HL-60 (cell line): ENCODE results near the gene HIPK2.

Source experiments
- DNase-seq, 2 experiments: peaks; one replicate each; pipeline ENCODE4 v3.0.0-alpha.2; 2010 to 2020; ENCODE audit warnings: low read depth in 1 of 2, low spot score in 1 of 2
- H3K27ac ChIP-seq: fragments of 250-450 bp; sonication (Bioruptor Pico); replicated peaks from 2 replicates; pipeline ENCODE4 v1.5.1; 2020; ENCODE audit warnings: mild to moderate bottlenecking, moderate library complexity
- H3K27me3 ChIP-seq: fragments of 250-450 bp; sonication (Bioruptor Pico); 2 replicates; pipeline ENCODE4 v1.5.1; 2021; ENCODE audit warnings: mild to moderate bottlenecking, moderate library complexity; ENCODE audit not compliant: insufficient read depth, poor library complexity, severe bottlenecking
- H3K4me3 ChIP-seq: replicated peaks from 2 replicates; pipeline ENCODE4 v1.5.1; 2011; ENCODE audit warnings: mild to moderate bottlenecking, control low read depth, low read length; ENCODE audit not compliant: insufficient read depth
- CTCF ChIP-seq: IDR thresholded peaks from one replicate; pipeline ENCODE4 v1.5.1; 2011; ENCODE audit warnings: low read length, control low read depth, inconsistent platforms; ENCODE audit not compliant: insufficient read depth
- GABPA ChIP-seq: IDR thresholded peaks from 2 replicates; pipeline ENCODE4 v1.6.1; 2012; ENCODE audit warnings: low read depth
- POLR2AphosphoS5 ChIP-seq: IDR thresholded peaks from 2 replicates; pipeline ENCODE4 v1.6.1; 2012; ENCODE audit warnings: low read depth
- REST ChIP-seq: IDR thresholded peaks from 2 replicates; pipeline ENCODE4 v1.6.1; 2012; ENCODE audit warnings: low read depth; ENCODE audit not compliant: insufficient replicate concordance
- SPI1 ChIP-seq: IDR thresholded peaks from 2 replicates; pipeline ENCODE4 v1.6.1; 2012; ENCODE audit warnings: low read depth, mild to moderate bottlenecking, borderline replicate concordance

The HIPK2 gene

GRCh38 chr7:139696552-139696951, 81.2 kb downstream of the HIPK2 start:
- Histone ChIP-seq H3K27me3 (no peaks in the 10 kb centered on the region), H3K27ac (no peak overlapping the region), H3K4me3 (no peak overlapping the region)
- DNase-seq, result peak in 1 of 2 experiments; percentile 26
- TF ChIP-seq SPI1 (peak; percentile 75), CTCF (no peak), POLR2AphosphoS5 (no peak), REST (no peak)

GRCh38 chr7:139695588-139695987, 82.2 kb downstream of the HIPK2 start:
- DNase-seq, result no peak

GRCh38 chr7:139695051-139695450, 82.7 kb downstream of the HIPK2 start:
- DNase-seq, result no peak
- Histone ChIP-seq H3K4me3 (no peak overlapping the region), H3K27me3 (no peaks in the 10 kb centered on the region), H3K27ac (no peak overlapping the region)
- no peak for TF ChIP-seq CTCF
- no peak for TF ChIP-seq REST
- no peak for TF ChIP-seq SPI1
- no peak for TF ChIP-seq GABPA
- no peak for TF ChIP-seq POLR2AphosphoS5

More at GRCh38 chr7:139695588-139695987, 82.2 kb downstream of the HIPK2 start:
- no peak for TF ChIP-seq CTCF
- no peak for TF ChIP-seq GABPA
- TF ChIP-seq REST, result no peak
- no peak for TF ChIP-seq POLR2AphosphoS5
- Histone ChIP-seq H3K4me3 (no peak overlapping the region), H3K27ac (no peak overlapping the region), H3K27me3 (no peaks in the 10 kb centered on the region)
